Ecto neural progenitor cell (in vitro differentiated cells): ENCODE measurements around the gene PWP1.
"Not testable (repeated sequence)": the region's sequence is repeated elsewhere in the genome, so short reads cannot be mapped to it uniquely, and the experiment has no call there.

Experiments used
- DNase-seq: peaks from one replicate; pipeline ENCODE4 v3.0.0-alpha.2; 2018; ENCODE audit warnings: low spot score

PWP1 gene

GRCh38 chr12:107668320-107669098, 17.1 kb upstream of the PWP1 start:
- DNase-seq: no peak

DNA sequence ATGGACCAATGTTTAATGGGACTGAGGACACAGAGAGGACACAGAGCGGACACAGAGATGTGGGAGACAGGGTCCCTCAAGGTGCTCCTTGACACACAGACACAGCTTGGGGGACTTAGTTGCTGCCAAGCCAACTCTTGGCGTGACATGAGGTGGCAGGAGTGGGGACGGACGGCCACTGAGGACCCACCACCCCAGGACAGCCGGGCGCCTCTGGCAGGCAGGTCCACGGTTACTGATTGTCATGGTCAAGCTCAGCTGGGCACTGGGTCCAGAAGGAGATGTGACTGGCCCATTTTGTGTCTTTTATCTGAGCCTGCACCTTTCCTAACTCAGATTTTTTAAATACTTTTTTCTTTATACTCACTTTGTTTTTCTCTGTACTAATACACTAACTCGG, 15.7 kb upstream of the PWP1 start:
- DNase-seq: no peak

GRCh38 chr12:107670999-107671643, 14.5 kb upstream of the PWP1 start:
- peak; percentile 77 for DNase-seq

GRCh38 chr12:107677671-107678070, 7.9 kb upstream of the PWP1 start:
- DNase-seq: no peak

- DNase-seq: no peak
Observed at GRCh38 chr12:107679336-107679735, 6.3 kb upstream of the PWP1 start.

DNA sequence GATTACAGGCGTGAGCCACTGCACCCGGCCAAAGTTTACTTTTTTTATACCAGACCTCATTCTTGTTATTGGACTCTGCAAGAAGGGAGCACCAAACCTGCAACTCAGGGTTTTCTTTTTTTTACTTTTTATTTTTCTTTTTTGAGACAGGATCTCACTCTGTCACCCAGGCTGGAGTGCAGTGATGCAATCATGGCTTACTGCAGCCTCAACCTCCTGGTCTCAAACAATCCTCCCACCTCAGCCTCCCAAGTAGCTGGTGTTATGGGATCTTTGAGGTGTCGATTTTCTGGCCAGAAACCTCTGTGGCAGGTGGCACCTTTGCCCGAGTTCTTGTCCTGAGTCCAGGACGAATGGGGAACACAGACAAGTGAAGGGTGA, 4.2 kb upstream of the PWP1 start:
- no peak for DNase-seq

DNA sequence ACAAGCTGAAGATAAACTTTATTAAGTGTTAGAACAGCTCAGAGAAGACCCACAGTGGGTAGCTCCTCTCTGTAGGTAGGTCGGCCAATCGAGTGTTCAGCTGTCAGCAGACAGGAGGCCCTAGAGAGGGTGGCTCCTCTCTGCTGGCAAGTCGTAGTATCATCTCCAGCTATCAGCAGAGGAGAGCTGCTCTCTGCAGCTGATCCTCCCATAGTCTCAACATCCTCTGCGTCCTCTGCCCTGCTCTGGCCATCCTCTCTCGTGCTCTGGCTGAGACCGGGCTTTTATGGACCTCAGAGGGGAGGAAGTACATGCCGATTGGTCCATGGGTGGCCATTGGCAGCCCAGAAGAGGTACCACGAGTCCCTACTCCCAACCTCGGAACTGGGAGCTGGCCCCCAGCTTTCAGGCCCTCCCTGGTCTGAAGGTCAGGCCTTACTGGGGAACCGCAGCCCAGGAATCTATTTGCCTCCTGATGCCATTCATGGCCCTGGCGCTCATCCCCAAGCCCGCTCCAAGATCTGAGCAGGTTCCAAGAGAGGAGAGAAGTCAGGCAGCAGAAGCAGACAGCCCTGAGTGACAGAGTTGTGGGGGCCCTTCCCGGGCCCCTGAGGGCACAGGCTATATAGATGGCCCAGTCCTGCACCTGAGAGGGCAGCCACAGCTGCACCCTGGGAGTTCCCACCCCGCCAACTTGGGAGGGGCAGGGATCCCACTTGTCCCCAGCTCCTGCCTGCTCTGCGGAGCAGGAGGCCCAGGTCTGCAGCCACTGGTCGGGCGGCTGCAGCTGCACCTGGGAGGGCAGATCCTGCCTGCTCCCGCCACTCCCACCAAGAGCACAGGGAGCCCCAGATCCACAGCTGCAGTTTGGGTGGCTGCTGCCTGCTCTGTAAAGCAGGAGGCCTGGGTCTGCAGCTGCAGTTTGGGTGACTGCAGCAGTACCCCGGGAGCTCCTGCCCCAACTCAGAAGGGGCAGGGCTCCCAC, 3.5 kb upstream of the PWP1 start:
- DNase-seq: no peak

GRCh38 chr12:107684029-107684795, 1.4 kb upstream of the PWP1 start:
- DNase-seq: no peak

GRCh38 chr12:107684990-107685359, 624 bp upstream of the PWP1 start:
- no peak for DNase-seq

- not testable (repeated sequence) for DNase-seq
Observed at GRCh38 chr12:107695772-107696171, 10.2 kb downstream of the PWP1 start.

DNA sequence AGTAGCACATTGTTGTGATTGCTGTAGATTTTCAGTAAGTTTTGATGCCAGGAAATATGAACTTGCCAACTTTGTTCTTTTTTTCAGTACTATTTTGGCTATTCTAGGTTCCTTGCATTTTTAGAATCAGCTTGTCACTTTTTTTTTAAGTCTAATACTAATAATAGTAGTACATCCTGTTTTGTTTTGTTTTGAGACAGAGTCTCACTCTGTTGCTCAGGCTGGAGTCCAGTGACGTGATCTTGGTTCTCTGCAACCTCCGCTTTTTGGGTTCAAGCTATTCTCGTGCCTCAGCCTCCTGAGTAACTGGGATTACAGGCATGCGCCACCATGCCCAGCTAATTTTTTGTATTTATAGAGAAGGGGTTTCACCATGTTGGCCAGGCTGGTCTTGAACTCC, 16.5 kb downstream of the PWP1 start:
- no peak for DNase-seq

- DNase-seq: no peak
Observed at GRCh38 chr12:107704041-107704440, 18.4 kb downstream of the PWP1 start.

DNA sequence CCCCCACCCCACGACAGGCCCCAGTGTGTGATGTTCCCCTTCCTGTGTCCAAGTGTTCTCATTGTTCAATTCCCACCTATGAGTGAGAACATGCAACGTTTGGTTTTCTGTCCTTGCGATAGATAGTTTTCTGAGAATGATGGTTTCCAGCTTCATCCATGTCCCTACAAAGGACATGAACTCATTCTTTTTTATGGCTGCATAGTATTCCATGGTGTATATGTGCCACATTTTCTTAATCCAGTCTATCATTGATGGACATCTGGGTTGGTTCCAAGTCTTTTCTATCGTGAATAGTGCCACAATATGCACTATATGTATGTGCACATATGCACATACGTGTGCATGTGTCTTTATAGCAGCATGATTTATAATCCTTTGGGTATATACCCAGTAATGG, 19.9 kb downstream of the PWP1 start:
- DNase-seq: not testable (repeated sequence)

DNA sequence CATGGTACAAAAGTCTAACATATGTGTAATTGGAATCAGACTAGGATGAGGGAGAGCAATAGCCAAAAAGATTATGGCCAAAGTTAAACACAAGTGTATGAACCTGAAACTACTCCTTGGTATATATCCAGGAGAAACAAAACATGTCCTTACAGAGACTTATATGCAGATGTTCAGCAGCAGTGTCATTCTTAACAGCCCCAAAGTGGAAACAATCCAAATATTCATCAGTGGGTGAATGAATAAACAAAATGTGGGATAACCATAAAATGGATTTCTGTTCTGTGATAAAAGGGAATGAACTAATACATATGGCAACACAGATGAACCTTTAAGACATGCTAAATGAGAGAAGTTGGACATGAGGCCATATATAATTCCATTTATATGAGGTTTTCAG, 30.2 kb downstream of the PWP1 start:
- DNase-seq: no peak

GRCh38 chr12:107718606-107719005, 33.0 kb downstream of the PWP1 start:
- no peak for DNase-seq

GRCh38 chr12:107727327-107727726, 41.7 kb downstream of the PWP1 start:
- not testable (repeated sequence) for DNase-seq

GRCh38 chr12:107727742-107728141, 42.1 kb downstream of the PWP1 start:
- not testable (repeated sequence) for DNase-seq

DNA sequence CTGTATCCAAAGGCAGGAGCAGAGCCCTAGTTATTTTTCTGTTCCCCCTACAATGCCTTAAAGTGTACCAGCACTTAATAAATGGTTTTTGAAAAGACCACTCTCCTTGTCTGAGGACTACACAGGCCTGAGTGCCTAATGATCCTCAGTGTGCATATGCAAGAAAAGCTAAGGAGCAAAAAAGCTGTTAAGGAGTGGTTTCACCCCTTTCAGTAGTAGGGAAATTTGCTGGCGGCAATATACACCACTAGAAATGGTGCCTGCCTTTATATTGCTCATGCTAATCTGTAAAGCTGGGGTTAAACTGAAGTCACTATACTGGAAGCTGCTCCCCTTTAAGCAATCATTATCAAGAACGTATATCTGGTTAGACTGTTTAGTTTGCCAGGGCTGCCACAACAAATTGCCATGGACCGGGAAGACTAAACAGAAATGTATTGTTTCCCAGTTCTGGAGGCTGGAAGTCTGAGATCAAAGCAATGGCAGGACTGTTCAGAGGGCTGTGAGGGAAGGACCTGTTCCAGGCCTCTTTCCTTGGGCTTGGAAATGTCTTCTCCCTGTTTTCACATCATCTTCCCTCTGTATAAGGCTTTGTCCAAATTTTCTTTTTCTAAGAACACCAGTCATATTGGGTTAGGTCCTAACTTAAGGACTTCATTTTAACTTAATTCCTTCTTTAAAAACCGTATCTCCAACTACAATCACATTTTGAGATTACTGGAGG, 45.2 kb downstream of the PWP1 start:
- DNase-seq: no peak

DNA sequence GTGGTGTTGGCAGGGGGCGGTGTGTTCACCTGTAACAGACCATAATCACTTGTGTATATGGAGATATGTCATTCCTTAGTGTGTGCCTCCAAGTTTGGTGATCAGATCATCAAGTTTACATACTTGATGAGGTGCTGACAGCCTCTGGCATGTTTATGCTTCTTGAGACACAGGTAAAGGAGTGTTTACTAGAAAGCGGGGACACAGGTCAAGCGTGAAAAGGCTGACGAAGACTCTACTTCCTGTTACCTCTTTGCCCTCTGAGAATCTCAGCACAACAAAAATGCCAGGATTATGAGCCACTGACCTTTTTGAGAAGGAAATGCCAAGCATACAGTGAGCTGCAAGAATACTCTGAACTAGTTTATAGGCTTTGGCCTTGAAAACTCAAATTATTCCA, 45.8 kb downstream of the PWP1 start:
- no peak for DNase-seq

- DNase-seq: no peak
Observed at GRCh38 chr12:107732365-107732764, 46.8 kb downstream of the PWP1 start.

- no peak for DNase-seq
Observed at GRCh38 chr12:107734139-107734538, 48.5 kb downstream of the PWP1 start.
